Panc1 (cell line): ENCODE measurements around the gene WDR59. TPM values are rescaled to one million over a fixed set of nuclear protein-coding genes. Genes with fewer than 3 reads are reported as not detected.

Source experiments
- ATAC-seq: fragments of 200-7000 bp; cut with Tn5 transposase; 2 replicates; pipeline ENCODE4 v1.9.1; 2020; ENCODE audit warnings: mild to moderate bottlenecking, moderate library complexity
- BruUV-seq: library from RNA; stranded (reverse); fragments of 400-500 nt; replicated peaks from 2 replicates; lab custom pipeline; 2021; lab: Mats Ljungman, UMichigan
- CTCF ChIA-PET: fragments of 300-600 bp; sonication (Branson Sonifier 250); formaldehyde crosslinking; loops from one replicate; lab custom pipeline; 2022; ENCODE audit warnings: antibody characterized with exemption; lab: Charles Lee
- POLR2A ChIA-PET: fragments of 300-600 bp; sonication (Branson Sonifier 250); formaldehyde crosslinking; loops from one replicate; lab custom pipeline; 2022; ENCODE audit warnings: antibody characterized with exemption; lab: Charles Lee
- DNase-seq: peaks from one replicate; pipeline ENCODE4 v3.0.0-alpha.2; 2010; ENCODE audit warnings: low read depth, low spot score
- H3K27ac ChIP-seq: 2 replicates; pipeline ENCODE4 v1.5.1; 2011; ENCODE audit warnings: mild to moderate bottlenecking, low read length, inconsistent platforms
- H3K27me3 ChIP-seq: fragments of 200-500 bp; sonication (Bioruptor generic); 2 replicates; pipeline ENCODE4 v1.6.0; 2014; ENCODE audit warnings: low read length, inconsistent platforms; ENCODE audit not compliant: control insufficient read depth, insufficient read depth
- H3K36me3 ChIP-seq: fragments of 200-500 bp; sonication (Bioruptor generic); 2 replicates; pipeline ENCODE4 v1.5.1; 2014; ENCODE audit warnings: inconsistent platforms, mild to moderate bottlenecking, low read length, moderate library complexity; ENCODE audit not compliant: control insufficient read depth, insufficient read depth
- H3K4me1 ChIP-seq: 2 replicates; pipeline ENCODE4 v1.5.1; 2011; ENCODE audit warnings: inconsistent platforms, mild to moderate bottlenecking, low read length, moderate library complexity; ENCODE audit not compliant: control insufficient read depth, insufficient read depth
- H3K4me3 ChIP-seq, 2 experiments: 2 replicates each; pipeline ENCODE4 v1.5.1; 2011 to 2012; ENCODE audit warnings: low read depth in 2 of 2, low read length in 2 of 2, mild to moderate bottlenecking in 2 of 2, inconsistent platforms in 1 of 2, moderate library complexity in 1 of 2
- H3K9me3 ChIP-seq: fragments of 200-500 bp; sonication (Bioruptor generic); 2 replicates; pipeline ENCODE4 v1.5.1; 2014; ENCODE audit warnings: low read depth, mild to moderate bottlenecking, inconsistent platforms, low read length, moderate library complexity; ENCODE audit not compliant: control insufficient read depth, insufficient read depth
- POLR2AphosphoS5 ChIP-seq: IDR thresholded peaks from 2 replicates; pipeline ENCODE4 v1.6.1; 2012; ENCODE audit warnings: mild to moderate bottlenecking, low read depth, low read length, moderate library complexity
- REST ChIP-seq, 2 experiments: IDR thresholded peaks; 2 replicates each; pipeline ENCODE4 v1.6.1; 2011 to 2012; ENCODE audit warnings: low read depth in 2 of 2, control low read depth in 1 of 2, low read length in 1 of 2, mild to moderate bottlenecking in 1 of 2, moderate library complexity in 1 of 2; ENCODE audit not compliant: insufficient read depth in 1 of 2
- SIN3A ChIP-seq: IDR thresholded peaks from 2 replicates; pipeline ENCODE4 v1.6.1; 2012; ENCODE audit warnings: low read depth, mild to moderate bottlenecking, low read length, moderate library complexity, borderline replicate concordance; ENCODE audit not compliant: insufficient read depth
- TCF7L2 ChIP-seq: IDR thresholded peaks from 2 replicates; pipeline ENCODE4 v1.6.1; 2011; ENCODE audit warnings: mild to moderate bottlenecking, low read depth, low read length, inconsistent platforms
- in situ Hi-C: cut with HindIII; loops from 2 replicates; pipeline ENCODE4 v1.10.0; 2016; ENCODE audit warnings: low sequenced_read_pairs, low pct_unique_long_range_greater_than_20kb
- intact Hi-C: fragments of 100-400 bp; cut with micrococcal nuclease; formaldehyde crosslinking; loops from one replicate; pipeline ENCODE4 v1.10.0; 2022; ENCODE audit not compliant: unreplicated experiment
- total RNA-seq: library from RNA; stranded (reverse); gene quantifications from one replicate; pipeline ENCODE4 v1.2.1, GENCODE V29; 2021; ENCODE audit not compliant: unreplicated experiment
- TF ChIP-seq, protein P1 (sequence below): fragments of 450-650 bp; IDR thresholded peaks from 2 replicates; pipeline ENCODE4 v1.5.1; 2017; ENCODE audit warnings: mild to moderate bottlenecking

WDR59 gene
- total RNA-seq, 1 experiment from 2014 or later = 58.7 TPM

DNA sequence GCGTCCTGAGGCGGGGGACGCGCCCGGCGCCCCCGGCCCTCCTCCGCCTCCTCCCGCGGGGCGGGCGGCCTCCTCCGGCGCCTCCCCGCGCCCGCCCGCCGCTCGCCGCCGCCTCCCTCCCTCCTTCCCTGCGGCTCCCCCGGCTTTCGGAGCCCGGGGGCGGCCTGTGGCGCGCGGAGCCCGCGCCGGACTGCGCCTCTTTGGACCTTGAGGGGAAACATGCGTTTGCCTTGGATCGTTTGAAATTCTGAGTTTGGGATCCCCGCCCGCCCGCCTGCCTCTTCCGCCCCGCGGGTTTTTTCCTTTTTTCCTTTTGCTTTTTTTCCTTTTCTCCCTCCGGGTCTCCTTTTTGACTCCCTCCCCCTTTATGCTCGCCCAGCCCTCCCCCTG is 14.3 kb upstream of the WDR59 start:
- ChIA-PET CTCF (no interaction called here), POLR2A (no interaction called here)
- TF ChIP-seq TCF7L2 (no peak), SIN3A (no peak), POLR2AphosphoS5 (no peak), REST (IDR thresholded peaks at IDR 0.05; ENCODE audit: insufficient read depth in 1 of 2, low read depth in 2 of 2, low read length in 1 of 2) (no peak)
- TF ChIP-seq, protein P1, sequence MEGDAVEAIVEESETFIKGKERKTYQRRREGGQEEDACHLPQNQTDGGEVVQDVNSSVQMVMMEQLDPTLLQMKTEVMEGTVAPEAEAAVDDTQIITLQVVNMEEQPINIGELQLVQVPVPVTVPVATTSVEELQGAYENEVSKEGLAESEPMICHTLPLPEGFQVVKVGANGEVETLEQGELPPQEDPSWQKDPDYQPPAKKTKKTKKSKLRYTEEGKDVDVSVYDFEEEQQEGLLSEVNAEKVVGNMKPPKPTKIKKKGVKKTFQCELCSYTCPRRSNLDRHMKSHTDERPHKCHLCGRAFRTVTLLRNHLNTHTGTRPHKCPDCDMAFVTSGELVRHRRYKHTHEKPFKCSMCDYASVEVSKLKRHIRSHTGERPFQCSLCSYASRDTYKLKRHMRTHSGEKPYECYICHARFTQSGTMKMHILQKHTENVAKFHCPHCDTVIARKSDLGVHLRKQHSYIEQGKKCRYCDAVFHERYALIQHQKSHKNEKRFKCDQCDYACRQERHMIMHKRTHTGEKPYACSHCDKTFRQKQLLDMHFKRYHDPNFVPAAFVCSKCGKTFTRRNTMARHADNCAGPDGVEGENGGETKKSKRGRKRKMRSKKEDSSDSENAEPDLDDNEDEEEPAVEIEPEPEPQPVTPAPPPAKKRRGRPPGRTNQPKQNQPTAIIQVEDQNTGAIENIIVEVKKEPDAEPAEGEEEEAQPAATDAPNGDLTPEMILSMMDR = no peak
- intact Hi-C loops (loop anchor here (2.0 kb wide), 1 partner anchor 112 kb away; no protein-coding TSS in a partner anchor), in situ Hi-C loops (no loop called here)
- Histone ChIP-seq H3K4me1 (peaks cover 22% of the 10 kb centered on the region), H3K27me3 (no peaks in the 10 kb centered on the region), H3K4me3 (peak overlapping the region; percentile 76 to 83), H3K36me3 (no peaks in the 10 kb centered on the region), H3K27ac (peak overlapping the region; percentile 79; the same call in 1 of the 2 replicates), H3K9me3 (no peaks in the 10 kb centered on the region)
- DNase-seq (no peak), ATAC-seq (peak; percentile 55)
- no TSS peak for BruUV-seq

GRCh38 chr16:74998481-74999218 is 13.7 kb upstream of the WDR59 start, which contains the start of gene ZNRF1:
Gene ZNRF1, plus strand, starts transcription at chr16:74999024. Its CDS starts 648 bp downstream, at chr16:74999672.
- DNase-seq (peak; percentile 54), ATAC-seq (peak; percentile 86)
- intact Hi-C loops (loop anchor here (2.0 kb wide), 1 partner anchor 112 kb away; no protein-coding TSS in a partner anchor), in situ Hi-C loops (no loop called here)
- ChIA-PET POLR2A (no interaction called here), CTCF (interaction anchor here (0.6 to 1.5 kb wide), 2 partner anchors 87 to 112 kb away, joined by 6 to 25 read pairs; no protein-coding TSS in a partner anchor)
- Histone ChIP-seq H3K4me3 (peak within 1 kb of the TSS; percentile 76 to 83), H3K27ac (peak within 1 kb of the TSS; percentile 79), H3K36me3 (no peaks in the 10 kb centered on the region), H3K9me3 (no peaks in the 10 kb centered on the region), H3K27me3 (no peaks in the 10 kb centered on the region), H3K4me1 (peaks cover 22% of the 10 kb centered on the region)
- TF ChIP-seq, protein P1 = peak; percentile 77
- TF ChIP-seq TCF7L2 (no peak), REST (IDR thresholded peaks at IDR 0.05; ENCODE audit: insufficient read depth in 1 of 2, low read depth in 2 of 2, low read length in 1 of 2) (no peak), POLR2AphosphoS5 (no peak), SIN3A (no peak)
- no TSS peak for BruUV-seq
